Upper lobe of right lung (tissue), 1 donor: ENCODE data around the gene ZCCHC18. TPM values are rescaled to one million over a fixed set of nuclear protein-coding genes. Genes with fewer than 3 reads are reported as not detected.

Source experiments
- ATAC-seq: fragments of 200-7000 bp; cut with Tn5 transposase; one replicate; pipeline ENCODE4 v1.9.1; 2020; ENCODE audit warnings: mild to moderate bottlenecking, moderate library complexity
- DNase-seq: peaks from one replicate; pipeline ENCODE4 v3.0.0-alpha.2; 2020
- H3K27ac ChIP-seq: fragments of 200-600 bp; one replicate; pipeline ENCODE4 v1.8.0; 2022
- H3K27me3 ChIP-seq: fragments of 200-600 bp; one replicate; pipeline ENCODE4 v1.8.0; 2022; ENCODE audit warnings: mild to moderate bottlenecking
- H3K36me3 ChIP-seq: fragments of 200-600 bp; one replicate; pipeline ENCODE4 v1.8.0; 2022
- H3K4me1 ChIP-seq: fragments of 200-600 bp; one replicate; pipeline ENCODE4 v1.8.0; 2022
- H3K4me3 ChIP-seq: fragments of 200-600 bp; one replicate; pipeline ENCODE4 v1.8.0; 2022; ENCODE audit warnings: mild to moderate bottlenecking
- H3K9me3 ChIP-seq: fragments of 200-600 bp; one replicate; pipeline ENCODE4 v1.8.0; 2022
- intact Hi-C: fragments of 100-400 bp; cut with DNase I; formaldehyde crosslinking; loops from one replicate; pipeline ENCODE4 v1.11.0; 2022
- total RNA-seq: library from RNA; stranded (reverse); fragmentation: NEBNext Ultra II Directional; extraction: Animal tissue kit (Norgen Biotek cat#: 25700); gene quantifications from one replicate; pipeline ENCODE4 v1.2.1, GENCODE V29; 2021
- TF ChIP-seq, protein P1 (sequence below): fragments of 200-600 bp; IDR thresholded peaks from one replicate; pipeline ENCODE4 v1.8.0; 2022; ENCODE audit warnings: antibody characterized with exemption
- donor health status: DM: no; HTN: yes; CAD: no; lungs with severe emphysema.

The ZCCHC18 gene
- total RNA-seq, 1 donor from 2014 or later: 1.6 TPM

- Histone ChIP-seq H3K4me3 (no peak overlapping the region), H3K27me3 (no peaks in the 10 kb centered on the region), H3K27ac (no peak overlapping the region), H3K4me1 (no peaks in the 10 kb centered on the region), H3K36me3 (no peaks in the 10 kb centered on the region), H3K9me3 (no peaks in the 10 kb centered on the region)
- TF ChIP-seq, protein P1, sequence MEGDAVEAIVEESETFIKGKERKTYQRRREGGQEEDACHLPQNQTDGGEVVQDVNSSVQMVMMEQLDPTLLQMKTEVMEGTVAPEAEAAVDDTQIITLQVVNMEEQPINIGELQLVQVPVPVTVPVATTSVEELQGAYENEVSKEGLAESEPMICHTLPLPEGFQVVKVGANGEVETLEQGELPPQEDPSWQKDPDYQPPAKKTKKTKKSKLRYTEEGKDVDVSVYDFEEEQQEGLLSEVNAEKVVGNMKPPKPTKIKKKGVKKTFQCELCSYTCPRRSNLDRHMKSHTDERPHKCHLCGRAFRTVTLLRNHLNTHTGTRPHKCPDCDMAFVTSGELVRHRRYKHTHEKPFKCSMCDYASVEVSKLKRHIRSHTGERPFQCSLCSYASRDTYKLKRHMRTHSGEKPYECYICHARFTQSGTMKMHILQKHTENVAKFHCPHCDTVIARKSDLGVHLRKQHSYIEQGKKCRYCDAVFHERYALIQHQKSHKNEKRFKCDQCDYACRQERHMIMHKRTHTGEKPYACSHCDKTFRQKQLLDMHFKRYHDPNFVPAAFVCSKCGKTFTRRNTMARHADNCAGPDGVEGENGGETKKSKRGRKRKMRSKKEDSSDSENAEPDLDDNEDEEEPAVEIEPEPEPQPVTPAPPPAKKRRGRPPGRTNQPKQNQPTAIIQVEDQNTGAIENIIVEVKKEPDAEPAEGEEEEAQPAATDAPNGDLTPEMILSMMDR: no peak
- no peak for DNase-seq
- intact Hi-C loops: no loop called here
- ATAC-seq: no peak
Observed at GRCh38 chrX:104126856-104127255, 14.5 kb downstream of the ZCCHC18 start.

- Histone ChIP-seq H3K36me3 (no peaks in the 10 kb centered on the region), H3K4me1 (no peaks in the 10 kb centered on the region), H3K9me3 (no peaks in the 10 kb centered on the region), H3K27me3 (no peaks in the 10 kb centered on the region), H3K4me3 (no peak overlapping the region), H3K27ac (no peak overlapping the region)
- intact Hi-C loops: no loop called here
- ATAC-seq (no peak), DNase-seq (no peak)
- TF ChIP-seq, protein P1: no peak
Observed at GRCh38 chrX:104130808-104131207, 18.5 kb downstream of the ZCCHC18 start.

DNA sequence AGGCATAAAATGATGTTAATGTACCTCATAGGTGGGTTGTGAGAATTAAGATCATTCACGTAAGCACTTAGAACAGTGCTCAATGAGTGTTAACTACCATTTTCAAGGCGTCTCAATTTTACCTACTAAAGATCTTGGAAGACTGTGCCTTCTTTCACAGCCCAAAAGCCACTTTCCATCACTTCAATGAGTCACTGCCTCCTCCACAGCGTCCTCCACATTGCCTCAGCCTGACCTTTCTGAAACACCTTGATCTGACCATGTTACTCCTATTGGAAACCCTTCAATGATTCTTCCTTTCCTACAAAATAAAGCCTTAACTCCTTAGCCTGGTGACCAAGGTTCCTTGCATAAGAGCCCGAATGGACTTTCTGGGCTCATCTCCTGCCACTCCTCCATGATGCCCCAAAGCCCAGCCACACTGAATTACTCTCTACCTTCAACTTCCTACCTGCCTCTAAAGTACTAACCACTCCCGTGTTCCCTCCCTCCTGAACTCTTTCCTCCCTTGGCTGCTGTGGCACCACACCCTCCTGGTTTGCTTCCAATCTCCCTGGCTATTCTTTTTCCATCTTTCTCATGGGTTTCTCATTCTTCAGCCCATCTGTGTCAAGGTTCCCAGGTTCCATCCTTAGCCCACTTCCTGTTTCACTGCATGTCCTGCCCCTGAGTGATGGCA, 22.4 kb downstream of the ZCCHC18 start:
- Histone ChIP-seq H3K4me3 (no peak overlapping the region), H3K4me1 (no peaks in the 10 kb centered on the region), H3K36me3 (no peaks in the 10 kb centered on the region), H3K27ac (no peak overlapping the region), H3K9me3 (no peaks in the 10 kb centered on the region), H3K27me3 (no peaks in the 10 kb centered on the region)
- DNase-seq (no peak), ATAC-seq (no peak)
- TF ChIP-seq, protein P1: no peak
- intact Hi-C loops: no loop called here

DNA sequence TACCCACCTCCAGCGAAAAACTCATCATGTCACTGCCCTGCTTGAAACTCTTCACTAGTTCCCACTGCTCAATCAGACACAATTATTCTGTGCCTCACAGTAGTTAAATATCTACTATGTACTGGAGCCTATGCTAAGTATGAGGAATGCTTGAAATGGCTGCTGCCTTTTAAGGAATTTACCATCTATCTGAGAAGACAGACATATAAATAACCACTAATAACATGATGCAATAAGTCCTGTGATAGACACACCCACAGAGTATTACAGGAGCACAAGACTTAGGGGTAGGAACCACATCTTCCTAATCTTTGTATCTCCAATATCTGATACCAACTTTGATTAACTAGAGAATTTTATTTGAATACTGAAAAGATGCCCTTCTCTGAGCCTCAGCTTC, 23.4 kb downstream of the ZCCHC18 start:
- H3K9me3 ChIP-seq: no peaks in the 10 kb centered on the region
- TF ChIP-seq, protein P1: no peak
- peak overlapping the region; percentile 31 for H3K4me3 ChIP-seq
- no peaks in the 10 kb centered on the region for H3K36me3 ChIP-seq
- DNase-seq: no peak
- H3K4me1 ChIP-seq: no peaks in the 10 kb centered on the region
- intact Hi-C loops: no loop called here
- no peak overlapping the region for H3K27ac ChIP-seq
- no peak for ATAC-seq
- H3K27me3 ChIP-seq: no peaks in the 10 kb centered on the region

- Histone ChIP-seq H3K4me3 (peak overlapping the region; percentile 31), H3K4me1 (no peaks in the 10 kb centered on the region), H3K9me3 (no peaks in the 10 kb centered on the region), H3K27me3 (no peaks in the 10 kb centered on the region), H3K36me3 (no peaks in the 10 kb centered on the region), H3K27ac (peak overlapping the region; percentile 30)
- ATAC-seq: peak; percentile 94
- TF ChIP-seq, protein P1: peak; percentile 68
- intact Hi-C loops: no loop called here
- DNase-seq: no peak
Observed at GRCh38 chrX:104136241-104137019, 24.1 kb downstream of the ZCCHC18 start.
